ENCODE data around the gene ITPK1.

Gene ITPK1

GRCh38 chr14:93092606-93093556 is 22.8 kb downstream of the ITPK1 start:
- no peak for DNase-seq (ENCODE audit: low spot score)
- TF ChIP-seq CTCF (IDR thresholded peaks at IDR 0.05; ENCODE audit: extremely low read depth, missing control alignments), result no peak

- no peak for DNase-seq (ENCODE audit: low spot score)
- TF ChIP-seq CTCF (IDR thresholded peaks at IDR 0.05; ENCODE audit: extremely low read depth, missing control alignments), result no peak
These were observed 24.1 kb downstream of the ITPK1 start for GRCh38 chr14:93091666-93092065.

GRCh38 chr14:93090826-93091555 is 24.7 kb downstream of the ITPK1 start:
- no peak for DNase-seq (ENCODE audit: low spot score)
- no peak for TF ChIP-seq CTCF (IDR thresholded peaks at IDR 0.05; ENCODE audit: extremely low read depth, missing control alignments)

- no peak for TF ChIP-seq CTCF (IDR thresholded peaks at IDR 0.05; ENCODE audit: extremely low read depth, missing control alignments)
- no peak for DNase-seq (ENCODE audit: low spot score)
These were observed 26.0 kb downstream of the ITPK1 start for GRCh38 chr14:93089521-93090269.

- no peak for TF ChIP-seq CTCF (IDR thresholded peaks at IDR 0.05; ENCODE audit: extremely low read depth, missing control alignments)
- peak; percentile 56 for DNase-seq (ENCODE audit: low spot score)
These were observed 29.2 kb downstream of the ITPK1 start for GRCh38 chr14:93086441-93087055.

- no peak for DNase-seq (ENCODE audit: low spot score)
- no peak for TF ChIP-seq CTCF (IDR thresholded peaks at IDR 0.05; ENCODE audit: extremely low read depth, missing control alignments)
These were observed 29.8 kb downstream of the ITPK1 start for GRCh38 chr14:93085911-93086310.
